Colonic mucosa (tissue), 4 donors: ENCODE results near the gene PPP4R4. TPM values are rescaled to one million over a fixed set of nuclear protein-coding genes. Genes with fewer than 3 reads are reported as not detected.

Experiments used
- DNase-seq: peaks from one replicate; pipeline ENCODE4 v3.0.0-alpha.2; 2020
- H3K27ac ChIP-seq: fragments of 200-600 bp; one replicate; pipeline ENCODE4 v1.8.0; 2021
- H3K27me3 ChIP-seq: fragments of 200-600 bp; one replicate; pipeline ENCODE4 v1.8.0; 2021
- H3K36me3 ChIP-seq: fragments of 200-600 bp; one replicate; pipeline ENCODE4 v1.8.0; 2021
- H3K4me1 ChIP-seq: fragments of 200-600 bp; one replicate; pipeline ENCODE4 v1.8.0; 2021; ENCODE audit warnings: mild to moderate bottlenecking
- H3K4me3 ChIP-seq: fragments of 200-600 bp; one replicate; pipeline ENCODE4 v1.8.0; 2021
- H3K9ac ChIP-seq, 2 donors: one replicate each; pipeline ENCODE4 v1.7.0; 2013; ENCODE audit warnings: control low read depth in 2 of 2, low read depth in 2 of 2, low read length in 2 of 2
- H3K9me3 ChIP-seq: fragments of 200-600 bp; one replicate; pipeline ENCODE4 v1.8.0; 2021
- CTCF ChIP-seq: fragments of 200-600 bp; IDR thresholded peaks from one replicate; pipeline ENCODE4 v1.8.0; 2022; ENCODE audit warnings: antibody characterized with exemption, mild to moderate bottlenecking
- intact Hi-C: fragments of 100-400 bp; cut with DNase I; formaldehyde crosslinking; loops from one replicate; pipeline ENCODE4 v1.14.1; 2022
- total RNA-seq, 2 donors: library from RNA; stranded (reverse); fragmentation: NEBNext Ultra II Directional in 1 of 2; extraction: Animal tissue kit (Norgen Biotek cat#: 25700) in 1 of 2; gene quantifications; one replicate each; pipeline ENCODE4 v1.2.1, GENCODE V29; 2021
- donor health status: healthy.
- donor health status: DM: no; HTN: no; CAD: no.
- donor health status: DM: no; HTN: no; CAD: no.

Gene PPP4R4
- total RNA-seq, 2 donors from 2014 or later: 0.27 TPM; not detected in 1

DNA sequence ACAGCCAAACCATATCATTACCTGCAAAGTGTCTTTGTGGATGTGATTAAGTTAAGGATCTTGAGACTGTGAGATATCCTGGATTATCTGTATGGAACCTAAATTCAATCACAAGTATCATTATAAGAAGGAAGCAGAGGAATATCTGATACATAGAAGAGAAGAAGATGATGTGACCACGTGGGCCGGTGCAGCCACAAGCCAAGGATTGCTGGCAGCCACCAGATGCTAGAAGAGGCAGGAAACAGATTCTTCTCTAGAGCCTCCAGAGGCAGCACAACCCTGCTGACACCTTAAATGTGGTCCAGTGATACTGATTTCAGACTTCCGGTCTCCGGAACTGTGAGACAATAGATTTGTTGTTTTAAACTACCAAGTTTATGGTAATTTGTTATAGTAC lies 38.6 kb upstream of the PPP4R4 start:
- Histone ChIP-seq H3K27ac (no peak overlapping the region), H3K4me1 (no peaks in the 10 kb centered on the region), H3K36me3 (no peaks in the 10 kb centered on the region), H3K9me3 (no peaks in the 10 kb centered on the region), H3K4me3 (no peak overlapping the region), H3K9ac (no peak overlapping the region), H3K27me3 (no peaks in the 10 kb centered on the region)
- DNase-seq: no peak
- TF ChIP-seq CTCF: no peak
- intact Hi-C loops: loop anchor here (5.0 kb wide), 1 partner anchor 42 kb away; no protein-coding TSS in a partner anchor

GRCh38 chr14:94136575-94137331 lies 37.4 kb upstream of the PPP4R4 start:
- Histone ChIP-seq H3K36me3 (no peaks in the 10 kb centered on the region), H3K4me1 (no peaks in the 10 kb centered on the region), H3K4me3 (no peak overlapping the region), H3K27ac (no peak overlapping the region), H3K9ac (no peak overlapping the region), H3K27me3 (no peaks in the 10 kb centered on the region), H3K9me3 (no peaks in the 10 kb centered on the region)
- DNase-seq: peak; percentile 90
- peak; percentile 98 for TF ChIP-seq CTCF
- intact Hi-C loops: loop anchor here (5.0 kb wide), 1 partner anchor 41 kb away; no protein-coding TSS in a partner anchor

DNA sequence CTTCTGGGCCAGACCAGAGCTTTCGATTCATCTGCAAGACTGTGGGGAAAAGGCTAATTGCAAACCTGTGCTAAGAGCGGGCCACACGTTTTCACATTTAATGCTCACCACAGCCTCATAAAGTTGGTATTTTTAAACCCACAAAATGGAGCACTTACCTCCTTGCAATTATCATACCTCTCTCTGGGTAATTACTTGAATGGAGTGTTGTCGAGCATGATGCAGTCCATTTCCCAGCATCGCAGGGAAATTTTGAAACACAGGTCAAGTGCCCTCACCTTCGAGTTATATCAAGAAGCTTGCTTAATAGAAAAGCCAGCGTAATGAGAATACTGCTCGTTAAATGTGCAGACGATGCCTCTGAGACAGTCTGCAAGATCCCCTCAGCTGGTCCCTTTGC lies 35.9 kb upstream of the PPP4R4 start:
- intact Hi-C loops: loop anchor here (2.0 to 5.0 kb wide), 2 partner anchors 39 to 101 kb away; no protein-coding TSS in a partner anchor
- Histone ChIP-seq H3K27ac (no peak overlapping the region), H3K36me3 (no peaks in the 10 kb centered on the region), H3K4me1 (no peaks in the 10 kb centered on the region), H3K27me3 (no peaks in the 10 kb centered on the region), H3K9me3 (no peaks in the 10 kb centered on the region), H3K9ac (no peak overlapping the region), H3K4me3 (no peak overlapping the region)
- no peak for TF ChIP-seq CTCF
- no peak for DNase-seq

- H3K36me3 ChIP-seq: no peaks in the 10 kb centered on the region
- no peak overlapping the region for H3K4me3 ChIP-seq
- H3K9ac ChIP-seq: no peak overlapping the region
- DNase-seq: no peak
- no peak for TF ChIP-seq CTCF
- H3K4me1 ChIP-seq: no peaks in the 10 kb centered on the region
- intact Hi-C loops: loop anchor here (2.0 to 5.0 kb wide), 2 partner anchors 38 to 102 kb away; no protein-coding TSS in a partner anchor
- H3K9me3 ChIP-seq: no peaks in the 10 kb centered on the region
- no peak overlapping the region for H3K27ac ChIP-seq
- H3K27me3 ChIP-seq: no peaks in the 10 kb centered on the region
Observed at GRCh38 chr14:94139006-94139405, 35.1 kb upstream of the PPP4R4 start.

DNA sequence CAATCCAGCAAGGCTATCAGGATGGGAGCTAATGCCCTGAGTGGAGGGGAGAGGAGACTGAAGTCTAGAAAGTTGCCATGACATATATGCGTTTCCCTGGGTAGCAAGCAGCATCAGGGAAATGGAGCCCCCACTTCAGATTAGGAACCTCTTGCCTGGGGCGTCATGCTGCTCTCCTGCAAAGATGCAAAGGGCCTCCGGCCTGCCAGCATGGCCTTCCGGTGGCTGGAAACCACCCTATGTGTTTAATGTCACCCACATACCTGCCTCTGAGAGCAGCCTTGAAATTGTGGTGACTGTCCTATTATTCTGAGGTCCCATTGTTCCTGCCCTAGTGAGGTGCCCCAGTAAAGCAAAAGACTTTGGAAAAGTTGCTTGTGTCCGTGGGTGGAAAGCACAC lies 34.7 kb upstream of the PPP4R4 start:
- intact Hi-C loops: loop anchor here (2.0 to 5.0 kb wide), 2 partner anchors 38 to 103 kb away; no protein-coding TSS in a partner anchor
- no peak overlapping the region for H3K4me3 ChIP-seq
- no peak for DNase-seq
- H3K9me3 ChIP-seq: no peaks in the 10 kb centered on the region
- no peaks in the 10 kb centered on the region for H3K36me3 ChIP-seq
- no peaks in the 10 kb centered on the region for H3K4me1 ChIP-seq
- no peaks in the 10 kb centered on the region for H3K27me3 ChIP-seq
- no peak overlapping the region for H3K27ac ChIP-seq
- TF ChIP-seq CTCF: no peak
- no peak overlapping the region for H3K9ac ChIP-seq
